ENCODE data around the gene CNRIP1. TPM values are rescaled to one million over a fixed set of nuclear protein-coding genes. Genes with fewer than 3 reads are reported as not detected.
"Not testable (repeated sequence)": the region's sequence is repeated elsewhere in the genome, so short reads cannot be mapped to it uniquely, and the experiment has no call there.

Gene CNRIP1
- polyA plus RNA-seq, 3 donors from 2014 or later = not detected

- peaks cover 3 to 11% (median 9%) of the 10 kb centered on the region in 3 donors for H3K27me3 Mint-ChIP-seq (ENCODE audit: low read depth in 3 of 3)
- H3K36me3 Mint-ChIP-seq = no peaks in the 10 kb centered on the region
- H3K4me3 Mint-ChIP-seq = no peak overlapping the region
- DNase-seq = no peak
- H3K9me3 Mint-ChIP-seq = no peaks in the 10 kb centered on the region
- H3K4me1 Mint-ChIP-seq = peaks cover 3 to 4% of the 10 kb centered on the region in 2 donors
- H3K27ac Mint-ChIP-seq = no peak overlapping the region
Measured at GRCh38 chr2:68325056-68325455, 5.3 kb upstream of the CNRIP1 start.

- Mint-ChIP-seq H3K27ac (no peak overlapping the region), H3K4me1 (peaks cover 10 to 16% of the 10 kb centered on the region in 2 donors), H3K4me3 (peak overlapping the region; percentile 80 to 93 (median 89)), H3K36me3 (no peaks in the 10 kb centered on the region), H3K27me3 (ENCODE audit: low read depth in 3 of 3) (peaks cover 8 to 18% (median 10%) of the 10 kb centered on the region in 3 donors), H3K9me3 (no peaks in the 10 kb centered on the region)
- no peak for DNase-seq
Measured at GRCh38 chr2:68320118-68320641, 431 bp upstream of the CNRIP1 start.

GRCh38 chr2:68318914-68319397 is 793 bp downstream of the CNRIP1 start:
- H3K4me1 Mint-ChIP-seq = peaks cover 10 to 16% of the 10 kb centered on the region in 2 donors
- H3K36me3 Mint-ChIP-seq = no peaks in the 10 kb centered on the region
- H3K27ac Mint-ChIP-seq = peak overlapping the region in 2 of 6 donors; percentile 50 to 69
- peaks cover 8 to 19% (median 9%) of the 10 kb centered on the region in 3 donors for H3K27me3 Mint-ChIP-seq (ENCODE audit: low read depth in 3 of 3)
- no peaks in the 10 kb centered on the region for H3K9me3 Mint-ChIP-seq
- no peak for DNase-seq
- H3K4me3 Mint-ChIP-seq = peak overlapping the region; percentile 80 to 93 (median 89)

- Mint-ChIP-seq H3K36me3 (no peaks in the 10 kb centered on the region), H3K4me3 (peak overlapping the region; percentile 60 to 93 (median 89)), H3K9me3 (no peaks in the 10 kb centered on the region), H3K4me1 (peaks cover 10 to 16% of the 10 kb centered on the region in 2 donors), H3K27ac (no peak overlapping the region), H3K27me3 (ENCODE audit: low read depth in 3 of 3) (peaks cover 8 to 21% (median 9%) of the 10 kb centered on the region in 3 donors)
- no peak for DNase-seq
Measured at GRCh38 chr2:68317971-68318913, 1.5 kb downstream of the CNRIP1 start.

GRCh38 chr2:68316111-68316510 is 3.6 kb downstream of the CNRIP1 start:
- H3K4me3 Mint-ChIP-seq = no peak overlapping the region
- H3K9me3 Mint-ChIP-seq = no peaks in the 10 kb centered on the region
- no peaks in the 10 kb centered on the region for H3K36me3 Mint-ChIP-seq
- no peak for DNase-seq
- H3K27me3 Mint-ChIP-seq (ENCODE audit: low read depth in 3 of 3) = peaks cover 9 to 20% (median 12%) of the 10 kb centered on the region in 3 donors
- peaks cover 10 to 16% of the 10 kb centered on the region in 2 donors for H3K4me1 Mint-ChIP-seq
- no peak overlapping the region for H3K27ac Mint-ChIP-seq

GRCh38 chr2:68311033-68311432 is 8.7 kb downstream of the CNRIP1 start:
- peaks cover 3 to 7% (median 7%) of the 10 kb centered on the region in 3 donors for H3K27me3 Mint-ChIP-seq (ENCODE audit: low read depth in 3 of 3)
- H3K36me3 Mint-ChIP-seq = no peaks in the 10 kb centered on the region
- no peak overlapping the region for H3K27ac Mint-ChIP-seq
- H3K9me3 Mint-ChIP-seq = no peaks in the 10 kb centered on the region
- no peaks in the 10 kb centered on the region for H3K4me1 Mint-ChIP-seq
- no peak overlapping the region for H3K4me3 Mint-ChIP-seq
- DNase-seq = no peak

GRCh38 chr2:68309426-68309825 is 10.3 kb downstream of the CNRIP1 start:
- Mint-ChIP-seq H3K36me3 (no peaks in the 10 kb centered on the region), H3K27ac (no peak overlapping the region), H3K4me3 (no peak overlapping the region), H3K4me1 (no peaks in the 10 kb centered on the region), H3K9me3 (no peaks in the 10 kb centered on the region), H3K27me3 (ENCODE audit: low read depth in 3 of 3) (peaks cover 2 to 10% (median 5%) of the 10 kb centered on the region in 3 donors)
- DNase-seq = no peak

GRCh38 chr2:68303902-68304272 is 15.9 kb downstream of the CNRIP1 start:
- H3K27me3 Mint-ChIP-seq (ENCODE audit: low read depth in 3 of 3); H3K4me3 Mint-ChIP-seq; H3K4me1 Mint-ChIP-seq; H3K36me3 Mint-ChIP-seq; H3K9me3 Mint-ChIP-seq; DNase-seq; H3K27ac Mint-ChIP-seq: not testable (repeated sequence)

GRCh38 chr2:68303033-68303901 is 16.5 kb downstream of the CNRIP1 start:
- peaks cover 0 to 7% (median 2%) of the 10 kb centered on the region in 3 donors for H3K27me3 Mint-ChIP-seq (ENCODE audit: low read depth in 3 of 3)
- DNase-seq = no peak

GRCh38 chr2:68302281-68302875 is 17.4 kb downstream of the CNRIP1 start:
- peaks cover 0 to 7% (median 2%) of the 10 kb centered on the region in 3 donors for H3K27me3 Mint-ChIP-seq (ENCODE audit: low read depth in 3 of 3)
- H3K36me3 Mint-ChIP-seq = no peaks in the 10 kb centered on the region
- H3K9me3 Mint-ChIP-seq = no peaks in the 10 kb centered on the region
- no peaks in the 10 kb centered on the region for H3K4me1 Mint-ChIP-seq
- no peak for DNase-seq
- H3K27ac Mint-ChIP-seq = no peak overlapping the region
- no peak overlapping the region for H3K4me3 Mint-ChIP-seq

More at GRCh38 chr2:68303033-68303901, 16.5 kb downstream of the CNRIP1 start:
- H3K9me3 Mint-ChIP-seq = no peaks in the 10 kb centered on the region
- H3K4me3 Mint-ChIP-seq = no peak overlapping the region
- H3K36me3 Mint-ChIP-seq = no peaks in the 10 kb centered on the region
- no peaks in the 10 kb centered on the region for H3K4me1 Mint-ChIP-seq
- no peak overlapping the region for H3K27ac Mint-ChIP-seq

GRCh38 chr2:68295516-68295915 is 24.2 kb downstream of the CNRIP1 start:
- no peak for DNase-seq
- no peaks in the 10 kb centered on the region for H3K36me3 Mint-ChIP-seq
- no peak overlapping the region for H3K27ac Mint-ChIP-seq
- H3K27me3 Mint-ChIP-seq (ENCODE audit: low read depth in 3 of 3) = peaks cover 0 to 2% (median under 1%) of the 10 kb centered on the region in 3 donors
- no peak overlapping the region for H3K4me3 Mint-ChIP-seq
- H3K4me1 Mint-ChIP-seq = peaks cover 10% of the 10 kb centered on the region in 2 donors
- H3K9me3 Mint-ChIP-seq = no peaks in the 10 kb centered on the region

GRCh38 chr2:68294913-68295312 is 24.8 kb downstream of the CNRIP1 start:
- H3K36me3 Mint-ChIP-seq = no peaks in the 10 kb centered on the region
- no peaks in the 10 kb centered on the region for H3K9me3 Mint-ChIP-seq
- no peak overlapping the region for H3K4me3 Mint-ChIP-seq
- H3K4me1 Mint-ChIP-seq = peaks cover 10% of the 10 kb centered on the region in 2 donors
- no peak overlapping the region for H3K27ac Mint-ChIP-seq
- no peak for DNase-seq
- peaks cover 0 to 2% (median 1%) of the 10 kb centered on the region in 3 donors for H3K27me3 Mint-ChIP-seq (ENCODE audit: low read depth in 3 of 3)

GRCh38 chr2:68294187-68294586 is 25.6 kb downstream of the CNRIP1 start:
- Mint-ChIP-seq H3K27me3 (ENCODE audit: low read depth in 3 of 3) (peaks cover 0 to 2% (median 1%) of the 10 kb centered on the region in 3 donors), H3K27ac (no peak overlapping the region), H3K36me3 (no peaks in the 10 kb centered on the region), H3K4me3 (no peak overlapping the region), H3K4me1 (peaks cover 10% of the 10 kb centered on the region in 2 donors), H3K9me3 (no peaks in the 10 kb centered on the region)
- no peak for DNase-seq

Data from immature natural killer cell (primary cell).